CD14-positive monocyte (primary cell): Measurements from ENCODE around the gene SLC26A11. TPM values are rescaled to one million over a fixed set of nuclear protein-coding genes. Genes with fewer than 3 reads are reported as not detected.

Experiments
- DNase-seq, 3 donors: peaks; one replicate each; pipeline ENCODE4 v3.0.0-alpha.2; 2011 to 2022
- H2AFZ ChIP-seq: 2 replicates; pipeline ENCODE4 v1.6.0; 2012; ENCODE audit warnings: mild to moderate bottlenecking, low read depth, low read length, inconsistent platforms; ENCODE audit not compliant: insufficient read depth, poor library complexity, severe bottlenecking
- H3K27ac ChIP-seq, 2 donors: 1 replicate in 1 of 2; 2 replicates in 1 of 2; pipeline ENCODE4 v1.5.1; 2012 to 2013; ENCODE audit warnings: low read length in 2 of 2, control low read depth in 1 of 2, inconsistent platforms in 1 of 2, low read depth in 1 of 2, mild to moderate bottlenecking in 1 of 2
- H3K27me3 ChIP-seq, 2 donors: one replicate each; pipeline versions ENCODE4 v1.6.0 to v1.6.1; 2011 to 2013; ENCODE audit warnings: low read length in 2 of 2; ENCODE audit not compliant: control insufficient read depth in 2 of 2, insufficient read depth in 2 of 2
- H3K36me3 ChIP-seq, 2 donors: replicated peaks in 1 of 2; 1 replicate in 1 of 2; 2 replicates in 1 of 2; pipeline versions ENCODE4 v1.5.1 to v1.6.1; 2012 to 2013; ENCODE audit warnings: low read length in 2 of 2, control low read depth in 1 of 2, inconsistent platforms in 1 of 2, mild to moderate bottlenecking in 1 of 2; ENCODE audit not compliant: insufficient read depth in 2 of 2, control insufficient read depth in 1 of 2
- H3K4me1 ChIP-seq, 2 donors: 1 replicate in 1 of 2; 2 replicates in 1 of 2; pipeline versions ENCODE4 v1.5.1 to v1.6.1; 2012 to 2013; ENCODE audit warnings: low read length in 2 of 2, control low read depth in 1 of 2, inconsistent platforms in 1 of 2, mild to moderate bottlenecking in 1 of 2, moderate library complexity in 1 of 2; ENCODE audit not compliant: insufficient read depth in 2 of 2, control insufficient read depth in 1 of 2
- H3K4me2 ChIP-seq: replicated peaks from 2 replicates; pipeline ENCODE3; 2012; ENCODE audit warnings: low read length, moderate library complexity, mild to moderate bottlenecking; ENCODE audit not compliant: poor library complexity, severe bottlenecking; ENCODE audit errors: extremely low read depth
- H3K4me3 ChIP-seq, 3 experiments: fragments of 200-600 bp in 1 of 3; sonication (generic) in 1 of 3; replicated peaks in 1 of 3; 1 replicate in 2 of 3; 2 replicates in 1 of 3; pipeline ENCODE4 v1.5.1; 2011 to 2013; ENCODE audit warnings: low read length in 3 of 3, mild to moderate bottlenecking in 3 of 3, control low read depth in 2 of 3, low read depth in 2 of 3, inconsistent platforms in 1 of 3, moderate library complexity in 1 of 3
- H3K79me2 ChIP-seq: 2 replicates; pipeline ENCODE4 v1.6.0; 2012; ENCODE audit warnings: mild to moderate bottlenecking, control low read depth, inconsistent platforms, low read length, moderate library complexity; ENCODE audit not compliant: insufficient read depth
- H3K9ac ChIP-seq: 2 replicates; pipeline ENCODE4 v1.6.0; 2017; ENCODE audit warnings: low read length, mild to moderate bottlenecking; ENCODE audit not compliant: insufficient read depth, poor library complexity, severe bottlenecking
- H3K9me3 ChIP-seq, 2 donors: replicated peaks in 1 of 2; 1 replicate in 1 of 2; 2 replicates in 1 of 2; pipeline versions ENCODE4 v1.5.1 to v1.6.1; 2012 to 2013; ENCODE audit warnings: low read length in 2 of 2, control low read depth in 1 of 2; ENCODE audit not compliant: control insufficient read depth in 1 of 2, insufficient read depth in 1 of 2
- H4K20me1 ChIP-seq: 2 replicates; pipeline ENCODE4 v1.6.0; 2012; ENCODE audit warnings: mild to moderate bottlenecking, low read length, control low read depth, moderate library complexity; ENCODE audit not compliant: insufficient read depth
- H3K27ac Mint-ChIP-seq, 7 donors: one replicate each; pipeline ENCODE4 v1.8.0; 2020; ENCODE audit warnings: mild to moderate bottlenecking in 7 of 7, mixed read lengths in 7 of 7, moderate library complexity in 6 of 7, inconsistent platforms in 2 of 7
- H3K27me3 Mint-ChIP-seq, 3 donors: one replicate each; pipeline ENCODE4 v1.8.0; 2021 to 2022; ENCODE audit warnings: low read depth in 3 of 3, mild to moderate bottlenecking in 3 of 3, mixed read lengths in 3 of 3, moderate library complexity in 3 of 3, inconsistent platforms in 1 of 3
- H3K36me3 Mint-ChIP-seq, 2 donors: one replicate each; pipeline ENCODE4 v1.8.0; 2020; ENCODE audit warnings: mixed read lengths in 2 of 2, inconsistent platforms in 1 of 2, mild to moderate bottlenecking in 1 of 2
- H3K4me1 Mint-ChIP-seq: one replicate; pipeline ENCODE4 v1.8.0; 2020; ENCODE audit warnings: mild to moderate bottlenecking, mixed read lengths
- H3K4me3 Mint-ChIP-seq, 2 donors: one replicate each; pipeline ENCODE4 v1.8.0; 2020; ENCODE audit warnings: mild to moderate bottlenecking in 2 of 2, mixed read lengths in 2 of 2, moderate library complexity in 1 of 2
- H3K9me3 Mint-ChIP-seq, 7 donors: one replicate each; pipeline ENCODE4 v1.8.0; 2020 to 2022; ENCODE audit warnings: mixed read lengths in 7 of 7, mild to moderate bottlenecking in 6 of 7, moderate library complexity in 6 of 7, inconsistent platforms in 2 of 7
- CTCF ChIP-seq: fragments of 200-600 bp; IDR thresholded peaks from one replicate; pipeline ENCODE4 v1.8.0; 2022; ENCODE audit warnings: antibody characterized with exemption, mild to moderate bottlenecking
- WGBS: methylation state at CpG from one replicate; pipeline ENCODE4 v1.1.5; 2013; ENCODE audit warnings: missing lambda C conversion rate; ENCODE audit not compliant: insufficient coverage; 5-methylcytosine and 5-hydroxymethylcytosine counted together
- intact Hi-C, 2 donors: fragments of 100-400 bp; cut with micrococcal nuclease; formaldehyde crosslinking; loops; one replicate each; pipeline versions ENCODE4 v1.15.0 to v1.15.1; 2023
- polyA plus RNA-seq, 3 donors: library from polyadenylated mRNA; depleted of rRNA in 1 of 3; unstranded in 2 of 3; stranded (reverse) in 1 of 3; fragments of 300-500 nt in 2 of 3; fragments of >200 nt in 1 of 3; fragmentation: Illumina TruSeq in 2 of 3; gene quantifications; 1 replicate in 2 of 3; 2 replicates in 1 of 3; pipeline ENCODE4 v1.2.3, GENCODE V29; 2012 to 2021

The SLC26A11 gene
- polyA plus RNA-seq, 3 donors, result 1.8 to 29.7 (median 2.6) TPM

GRCh38 chr17:80262775-80263244 is 42.6 kb downstream of the SLC26A11 start:
- TF ChIP-seq CTCF, result no peak
- H3K27me3 ChIP-seq, result no peaks in the 10 kb centered on the region
- no peaks in the 10 kb centered on the region for H3K9me3 ChIP-seq
- no peak overlapping the region for H2AFZ ChIP-seq
- H3K79me2 ChIP-seq, result peaks cover 69% of the 10 kb centered on the region
- peaks cover 13 to 17% of the 10 kb centered on the region in 2 donors for H3K36me3 Mint-ChIP-seq
- peak overlapping the region; percentile 100 for H3K4me2 ChIP-seq
- H3K4me3 ChIP-seq, result peak overlapping the region; percentile 68 to 99 (median 74)
- 93% methylated on average over 5 of the region's 8 CpGs for WGBS
- peaks cover 12 to 25% of the 10 kb centered on the region in 2 donors for H3K36me3 ChIP-seq
- peak overlapping the region; percentile 86 to 98 (median 96) for H3K27ac Mint-ChIP-seq
- DNase-seq, result no peak
- peaks cover 63% of the 10 kb centered on the region for H3K4me1 Mint-ChIP-seq
- H3K4me3 Mint-ChIP-seq, result peak overlapping the region; percentile 88 to 99
- peaks cover 0 to 2% (median 0%) of the 10 kb centered on the region in 7 donors for H3K9me3 Mint-ChIP-seq
- H3K27me3 Mint-ChIP-seq, result peaks cover 9 to 20% (median 9%) of the 10 kb centered on the region in 3 donors
- H3K4me1 ChIP-seq, result peaks cover 40 to 62% of the 10 kb centered on the region in 2 donors
- intact Hi-C loops, result loop anchor here (5.0 kb wide), 5 partner anchors 41 to 171 kb away; partner anchors contain the start of genes EIF4A3 (in 2 of the 2), SGSH (in 2 of the 2), SLC26A11 (in 2 of the 2) and GAA (in 1 of the 2)
- H4K20me1 ChIP-seq, result peaks cover 55% of the 10 kb centered on the region
- peak overlapping the region; percentile 75 for H3K9ac ChIP-seq
- peak overlapping the region; percentile 87 to 94 for H3K27ac ChIP-seq

- peaks cover 76% of the 10 kb centered on the region for H3K79me2 ChIP-seq
- 1% methylated on average over 9 of the region's 19 CpGs for WGBS
- H3K4me1 Mint-ChIP-seq, result peaks cover 58% of the 10 kb centered on the region
Observed at GRCh38 chr17:80263253-80264204, 43.3 kb downstream of the SLC26A11 start.

More at GRCh38 chr17:80263253-80264204, 43.3 kb downstream of the SLC26A11 start:
- peaks cover 40 to 62% of the 10 kb centered on the region in 2 donors for H3K4me1 ChIP-seq
- peak overlapping the region; percentile 36 for H2AFZ ChIP-seq
- Mint-ChIP-seq H3K36me3 (peaks cover 16 to 17% of the 10 kb centered on the region in 2 donors), H3K9me3 (peaks cover 0 to 2% (median 0%) of the 10 kb centered on the region in 7 donors), H3K27ac (peak overlapping the region; percentile 86 to 98 (median 96)), H3K4me3 (peak overlapping the region; percentile 88 to 99), H3K27me3 (peaks cover 6 to 16% (median 8%) of the 10 kb centered on the region in 3 donors)
- peak overlapping the region; percentile 75 for H3K9ac ChIP-seq
- peak; percentile 80 to 93 (median 90) for DNase-seq
- peak overlapping the region; percentile 87 to 94 for H3K27ac ChIP-seq
- peaks cover 62% of the 10 kb centered on the region for H4K20me1 ChIP-seq
- peaks cover 20 to 32% of the 10 kb centered on the region in 2 donors for H3K36me3 ChIP-seq
- peak overlapping the region; percentile 68 to 99 (median 74) for H3K4me3 ChIP-seq
- no peaks in the 10 kb centered on the region for H3K9me3 ChIP-seq
- H3K27me3 ChIP-seq, result no peaks in the 10 kb centered on the region
- intact Hi-C loops, result loop anchor here (5.0 kb wide), 5 partner anchors 41 to 171 kb away; partner anchors contain the start of genes EIF4A3 (in 2 of the 2), SGSH (in 2 of the 2), SLC26A11 (in 2 of the 2) and GAA (in 1 of the 2)
- no peak for TF ChIP-seq CTCF
- peak overlapping the region; percentile 100 for H3K4me2 ChIP-seq
